BLaER1 treated with 17β-estradiol and CSF1 and Interleukin-3, amounts not matched to agents 10 nM and 100 nM (cell line): ENCODE data around the gene LTBP1.
A peak's percentile ranks its signal among the peaks of the same experiment; 100 is the strongest.

Source experiments
- H3K27ac ChIP-seq, 11 experiments: shearing (Covaris generic); formaldehyde crosslinking; 2 replicates each; pipeline ENCODE4 v1.8.1; 2022
- H3K27me3 ChIP-seq, 11 experiments: shearing (Covaris generic); formaldehyde crosslinking; 2 replicates each; pipeline ENCODE4 v1.8.1; 2022
- H3K36me3 ChIP-seq, 11 experiments: shearing (Covaris generic); formaldehyde crosslinking; 2 replicates each; pipeline ENCODE4 v1.8.1; 2022
- H3K4me1 ChIP-seq, 10 experiments: shearing (Covaris generic); formaldehyde crosslinking; 2 replicates each; pipeline ENCODE4 v1.8.1; 2022
- H3K4me2 ChIP-seq, 11 experiments: shearing (Covaris generic); formaldehyde crosslinking; 2 replicates each; pipeline ENCODE4 v1.8.1; 2022
- H3K4me3 ChIP-seq, 10 experiments: shearing (Covaris generic); formaldehyde crosslinking; 2 replicates each; pipeline ENCODE4 v1.8.1; 2022
- H3K9ac ChIP-seq, 11 experiments: shearing (Covaris generic); formaldehyde crosslinking; 2 replicates each; pipeline ENCODE4 v1.8.1; 2022
- H3K9me3 ChIP-seq, 11 experiments: shearing (Covaris generic); formaldehyde crosslinking; replicated peaks in 1 of 11; 2 replicates each; pipeline ENCODE4 v1.8.1; 2022
- H4K20me1 ChIP-seq, 11 experiments: shearing (Covaris generic); formaldehyde crosslinking; 2 replicates each; pipeline ENCODE4 v1.8.1; 2022
- Cebpa-rat ChIP-seq, 11 experiments: shearing (Covaris generic); IDR thresholded peaks; 2 replicates each; pipeline ENCODE4 v1.8.1; 2022

LTBP1 gene

GRCh38 chr2:33029926-33030325, 83.2 kb downstream of the LTBP1 start:
- H3K4me1 ChIP-seq, result peaks cover 0 to 7% (median 4%) of the 10 kb centered on the region in 10 experiments; a peak in 8 of 20 replicates
- no peak overlapping the region for H3K4me3 ChIP-seq

GRCh38 chr2:33030326-33030725, 83.6 kb downstream of the LTBP1 start:
- H4K20me1 ChIP-seq, result no peaks in the 10 kb centered on the region
- H3K4me2 ChIP-seq, result no peak overlapping the region
- no peak for TF ChIP-seq Cebpa-rat (IDR thresholded peaks at IDR 0.05)
- H3K9me3 ChIP-seq, result no peaks in the 10 kb centered on the region
- H3K4me3 ChIP-seq, result no peak overlapping the region
- H3K36me3 ChIP-seq, result no peaks in the 10 kb centered on the region
- no peak overlapping the region for H3K27ac ChIP-seq
- H3K27me3 ChIP-seq, result no peaks in the 10 kb centered on the region
- peaks cover 0 to 7% (median 4%) of the 10 kb centered on the region in 10 experiments; a peak in 8 of 20 replicates for H3K4me1 ChIP-seq
- H3K9ac ChIP-seq, result no peak overlapping the region

More at GRCh38 chr2:33029926-33030325, 83.2 kb downstream of the LTBP1 start:
- Histone ChIP-seq H3K4me2 (no peak overlapping the region), H3K27me3 (no peaks in the 10 kb centered on the region), H3K9ac (no peak overlapping the region), H4K20me1 (no peaks in the 10 kb centered on the region), H3K36me3 (no peaks in the 10 kb centered on the region), H3K9me3 (peaks cover 0 to 2% (median under 1%) of the 10 kb centered on the region in 11 experiments; a peak in 7 of 22 replicates), H3K27ac (no peak overlapping the region)
- TF ChIP-seq Cebpa-rat (IDR thresholded peaks at IDR 0.05), result no peak

GRCh38 chr2:33032245-33032644, 85.5 kb downstream of the LTBP1 start:
- TF ChIP-seq Cebpa-rat (IDR thresholded peaks at IDR 0.05), result no peak

GRCh38 chr2:33033606-33034081, 86.9 kb downstream of the LTBP1 start:
- Histone ChIP-seq H3K27me3 (no peaks in the 10 kb centered on the region), H4K20me1 (no peaks in the 10 kb centered on the region), H3K4me1 (peaks cover 0 to 7% (median 4%) of the 10 kb centered on the region in 10 experiments; a peak in 8 of 20 replicates), H3K27ac (no peak overlapping the region), H3K9ac (no peak overlapping the region), H3K36me3 (no peaks in the 10 kb centered on the region), H3K4me2 (peak overlapping the region in 5 of 11 experiments; percentile 4 to 38 (median 30); a peak in 5 of 22 replicates), H3K9me3 (no peaks in the 10 kb centered on the region), H3K4me3 (no peak overlapping the region)
- TF ChIP-seq Cebpa-rat (IDR thresholded peaks at IDR 0.05), result no peak

More at GRCh38 chr2:33032245-33032644, 85.5 kb downstream of the LTBP1 start:
- no peak overlapping the region for H3K4me2 ChIP-seq
- H3K27ac ChIP-seq, result no peak overlapping the region
- H3K9me3 ChIP-seq, result no peaks in the 10 kb centered on the region
- H3K4me3 ChIP-seq, result no peak overlapping the region
- H4K20me1 ChIP-seq, result no peaks in the 10 kb centered on the region
- H3K9ac ChIP-seq, result no peak overlapping the region
- H3K4me1 ChIP-seq, result peaks cover 0 to 7% (median 4%) of the 10 kb centered on the region in 10 experiments; a peak in 8 of 20 replicates
- H3K27me3 ChIP-seq, result no peaks in the 10 kb centered on the region
- H3K36me3 ChIP-seq, result no peaks in the 10 kb centered on the region

GRCh38 chr2:33034784-33035183, 88.0 kb downstream of the LTBP1 start:
- Histone ChIP-seq H3K9me3 (no peaks in the 10 kb centered on the region), H3K4me2 (no peak overlapping the region), H3K4me1 (peaks cover 0 to 7% (median 4%) of the 10 kb centered on the region in 10 experiments; a peak in 8 of 20 replicates), H4K20me1 (no peaks in the 10 kb centered on the region), H3K27me3 (no peaks in the 10 kb centered on the region), H3K36me3 (no peaks in the 10 kb centered on the region), H3K27ac (no peak overlapping the region), H3K9ac (no peak overlapping the region), H3K4me3 (no peak overlapping the region)
- TF ChIP-seq Cebpa-rat (IDR thresholded peaks at IDR 0.05), result no peak

- no peak overlapping the region for H3K4me3 ChIP-seq
- no peaks in the 10 kb centered on the region for H3K9me3 ChIP-seq
- no peaks in the 10 kb centered on the region for H4K20me1 ChIP-seq
- no peak for TF ChIP-seq Cebpa-rat (IDR thresholded peaks at IDR 0.05)
- H3K4me2 ChIP-seq, result no peak overlapping the region
- H3K4me1 ChIP-seq, result peaks cover 0 to 7% (median 4%) of the 10 kb centered on the region in 10 experiments; a peak in 8 of 20 replicates
- H3K27me3 ChIP-seq, result no peaks in the 10 kb centered on the region
- no peaks in the 10 kb centered on the region for H3K36me3 ChIP-seq
- H3K27ac ChIP-seq, result no peak overlapping the region
- no peak overlapping the region for H3K9ac ChIP-seq
Observed at GRCh38 chr2:33038230-33038629, 91.5 kb downstream of the LTBP1 start.

GRCh38 chr2:33038799-33039198, 92.0 kb downstream of the LTBP1 start:
- H3K36me3 ChIP-seq, result no peaks in the 10 kb centered on the region
- TF ChIP-seq Cebpa-rat (IDR thresholded peaks at IDR 0.05), result no peak
- no peak overlapping the region for H3K4me2 ChIP-seq
- H3K4me1 ChIP-seq, result peaks cover 0 to 3% (median 2%) of the 10 kb centered on the region in 10 experiments; a peak in 8 of 20 replicates
- no peaks in the 10 kb centered on the region for H3K9me3 ChIP-seq
- H3K27me3 ChIP-seq, result no peaks in the 10 kb centered on the region
- no peak overlapping the region for H3K9ac ChIP-seq
- no peak overlapping the region for H3K4me3 ChIP-seq
- H4K20me1 ChIP-seq, result no peaks in the 10 kb centered on the region
- no peak overlapping the region for H3K27ac ChIP-seq

- no peak overlapping the region for H3K4me3 ChIP-seq
- no peaks in the 10 kb centered on the region for H4K20me1 ChIP-seq
- no peaks in the 10 kb centered on the region for H3K9me3 ChIP-seq
- H3K4me2 ChIP-seq, result no peak overlapping the region
- TF ChIP-seq Cebpa-rat (IDR thresholded peaks at IDR 0.05), result no peak
- H3K27ac ChIP-seq, result no peak overlapping the region
- H3K27me3 ChIP-seq, result no peaks in the 10 kb centered on the region
- no peaks in the 10 kb centered on the region for H3K36me3 ChIP-seq
- H3K9ac ChIP-seq, result no peak overlapping the region
- no peaks in the 10 kb centered on the region for H3K4me1 ChIP-seq
Observed at GRCh38 chr2:33040541-33040940, 93.8 kb downstream of the LTBP1 start.

GRCh38 chr2:33042265-33042664, 95.5 kb downstream of the LTBP1 start:
- no peaks in the 10 kb centered on the region for H3K4me1 ChIP-seq
- no peaks in the 10 kb centered on the region for H3K36me3 ChIP-seq
- no peak overlapping the region for H3K9ac ChIP-seq
- no peaks in the 10 kb centered on the region for H3K27me3 ChIP-seq
- no peaks in the 10 kb centered on the region for H4K20me1 ChIP-seq
- H3K27ac ChIP-seq, result no peak overlapping the region
- no peak overlapping the region for H3K4me3 ChIP-seq
- TF ChIP-seq Cebpa-rat (IDR thresholded peaks at IDR 0.05), result no peak
- no peak overlapping the region for H3K4me2 ChIP-seq
- no peaks in the 10 kb centered on the region for H3K9me3 ChIP-seq

GRCh38 chr2:33042819-33043218, 96.1 kb downstream of the LTBP1 start:
- H3K4me1 ChIP-seq, result no peaks in the 10 kb centered on the region

More at GRCh38 chr2:33042819-33043218, 96.1 kb downstream of the LTBP1 start:
- no peak overlapping the region for H3K9ac ChIP-seq
- H3K36me3 ChIP-seq, result no peaks in the 10 kb centered on the region
- H3K9me3 ChIP-seq, result no peaks in the 10 kb centered on the region
- no peak overlapping the region for H3K4me3 ChIP-seq
- no peak overlapping the region for H3K27ac ChIP-seq
- no peaks in the 10 kb centered on the region for H4K20me1 ChIP-seq
- no peak for TF ChIP-seq Cebpa-rat (IDR thresholded peaks at IDR 0.05)
- no peak overlapping the region for H3K4me2 ChIP-seq
- H3K27me3 ChIP-seq, result no peaks in the 10 kb centered on the region
